GM18505 (cell line): Measurements from ENCODE around the gene TBC1D9.
A peak's percentile ranks its signal among the peaks of the same experiment; 100 is the strongest.

Source experiments
- ATAC-seq: cut with Tn5 transposase; IDR thresholded peaks from one replicate; pipeline ENCODE4 v1.9.1; 2021; ENCODE audit not compliant: unreplicated experiment
- POLR2A ChIP-seq: IDR thresholded peaks from 4 replicates; pipeline ENCODE4 v1.6.1; 2011; ENCODE audit warnings: borderline replicate concordance; ENCODE audit not compliant: insufficient read depth, insufficient read length; ENCODE audit errors: extremely low read depth

TBC1D9 gene

DNA sequence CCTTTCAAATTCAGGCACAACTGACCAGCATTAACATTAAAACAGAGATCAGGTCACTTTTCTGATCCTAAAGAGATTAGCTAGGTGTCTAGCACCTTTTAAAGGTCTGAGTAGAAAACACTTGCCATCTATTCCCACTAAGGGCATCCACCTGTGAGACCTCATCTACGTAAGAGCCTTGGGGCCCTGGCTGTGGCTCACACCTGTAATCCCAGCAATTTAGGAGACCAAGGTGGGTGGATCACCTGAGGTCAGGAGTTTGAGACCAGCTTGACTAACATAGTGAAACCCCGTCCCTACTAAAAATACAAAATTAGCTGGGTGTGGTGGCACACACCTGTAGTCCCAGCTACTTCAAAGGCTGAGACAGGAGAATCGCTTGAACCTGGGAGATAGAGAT is 11.8 kb downstream of the TBC1D9 start:
- no peak for TF ChIP-seq POLR2A
- no peak for ATAC-seq

DNA sequence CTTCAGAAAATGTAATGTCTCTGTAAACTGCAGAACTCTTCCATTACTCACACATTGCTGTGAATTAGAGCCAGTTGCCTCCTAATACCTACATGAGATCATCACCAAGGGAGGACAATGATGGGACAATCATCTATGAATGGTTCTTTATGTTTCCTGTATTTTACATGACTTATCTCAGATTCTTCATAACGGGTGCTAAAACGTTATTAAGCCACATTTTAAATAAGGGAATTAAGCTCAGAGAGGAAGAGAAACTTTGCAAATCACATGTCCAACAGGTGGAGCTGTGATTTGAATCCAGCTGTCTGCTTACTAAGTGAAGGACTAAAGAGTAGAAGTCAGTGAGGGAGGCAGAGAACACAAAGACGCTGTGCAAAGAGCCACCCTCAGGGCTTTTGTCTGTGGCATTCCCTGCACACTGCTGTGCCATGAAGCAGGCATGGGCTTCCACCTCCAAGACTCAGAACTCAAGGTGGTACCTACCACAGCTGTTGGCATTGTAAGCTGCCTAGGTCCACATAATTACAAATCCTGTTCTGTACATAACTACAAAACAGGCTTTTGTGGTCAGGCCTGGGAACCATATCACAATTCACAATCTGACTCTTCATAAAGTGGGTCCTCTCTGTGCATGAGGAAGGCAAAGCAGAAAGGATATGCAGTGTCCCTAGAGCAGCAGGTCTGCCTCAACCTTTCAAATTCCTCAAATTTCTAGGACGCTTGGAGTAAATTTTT is 12.8 kb downstream of the TBC1D9 start:
- ATAC-seq = peak; percentile 70
- TF ChIP-seq POLR2A = peak; percentile 42

DNA sequence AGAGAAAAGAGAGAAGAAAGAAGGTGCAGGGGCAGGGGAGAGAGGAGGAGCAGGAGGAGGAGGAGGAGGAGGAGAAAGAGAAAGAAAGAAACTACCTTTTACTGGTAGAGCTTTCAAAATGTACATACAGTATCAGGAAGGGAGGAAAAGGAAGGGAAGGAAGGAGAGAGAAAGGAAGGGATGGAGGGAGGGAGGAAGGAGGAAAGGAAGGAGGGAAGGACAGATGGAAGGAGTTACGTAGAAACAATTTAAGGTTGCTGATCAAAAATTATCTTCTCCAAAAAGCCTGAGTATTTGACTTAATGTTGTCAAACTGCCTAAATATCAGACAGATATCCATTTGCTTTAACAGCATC is 13.4 kb downstream of the TBC1D9 start:
- ATAC-seq = peak; percentile 26
- no peak for TF ChIP-seq POLR2A

DNA sequence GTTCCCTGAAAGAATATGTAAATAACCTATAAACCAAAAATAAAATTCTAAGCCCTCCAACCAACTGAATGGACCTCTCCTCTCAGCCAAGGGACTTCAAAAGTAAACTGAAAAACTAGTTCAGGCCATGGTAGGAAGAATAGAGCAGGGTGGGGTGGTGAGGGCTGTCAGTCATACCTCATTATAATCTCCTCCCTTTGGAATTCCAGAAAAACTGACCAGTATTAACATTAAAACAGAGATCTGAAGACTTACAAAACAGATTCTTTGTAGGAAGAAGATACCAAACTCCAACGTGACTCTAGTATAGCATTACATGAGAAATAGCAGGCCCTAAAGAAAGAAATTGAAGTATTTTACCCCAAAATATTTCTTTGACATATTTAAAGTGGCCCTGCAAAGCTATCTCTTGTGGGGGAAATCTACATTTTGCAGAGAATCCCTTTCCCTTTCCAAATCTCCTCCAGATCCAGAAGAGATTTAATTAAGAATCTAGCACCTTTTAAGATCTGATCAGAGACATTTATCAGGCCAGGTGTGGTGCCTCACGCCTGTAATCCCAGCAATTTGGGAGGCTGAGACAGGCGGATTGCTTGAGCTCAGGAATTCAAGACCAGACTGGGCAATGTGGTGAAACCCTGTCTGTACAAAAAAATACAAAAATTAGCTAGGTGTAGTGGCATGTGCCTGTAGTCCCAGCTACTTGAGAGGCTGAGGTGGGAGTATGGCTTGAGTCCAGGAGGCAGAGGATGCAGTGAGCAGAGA is 15.1 kb downstream of the TBC1D9 start:
- TF ChIP-seq POLR2A = no peak
- ATAC-seq = no peak

DNA sequence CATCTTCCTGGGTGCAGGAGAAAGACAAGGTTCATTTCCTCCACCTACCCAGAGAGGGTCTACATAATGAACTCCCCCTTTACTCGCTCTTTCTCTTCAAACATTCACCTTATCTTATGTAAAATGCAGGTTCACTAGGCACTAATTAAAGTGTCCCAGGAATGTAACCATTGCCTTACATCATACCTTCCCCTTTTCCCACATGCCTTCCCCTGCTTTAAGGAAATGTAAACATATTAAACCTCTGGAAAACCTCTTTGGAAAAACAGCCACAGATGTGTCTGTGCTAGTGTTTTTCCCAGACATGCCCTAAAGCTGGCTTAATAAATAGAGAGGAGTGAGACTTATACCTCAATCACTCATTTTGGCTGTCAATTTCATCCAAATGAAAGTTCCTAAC is 15.8 kb downstream of the TBC1D9 start:
- TF ChIP-seq POLR2A = no peak
- no peak for ATAC-seq

DNA sequence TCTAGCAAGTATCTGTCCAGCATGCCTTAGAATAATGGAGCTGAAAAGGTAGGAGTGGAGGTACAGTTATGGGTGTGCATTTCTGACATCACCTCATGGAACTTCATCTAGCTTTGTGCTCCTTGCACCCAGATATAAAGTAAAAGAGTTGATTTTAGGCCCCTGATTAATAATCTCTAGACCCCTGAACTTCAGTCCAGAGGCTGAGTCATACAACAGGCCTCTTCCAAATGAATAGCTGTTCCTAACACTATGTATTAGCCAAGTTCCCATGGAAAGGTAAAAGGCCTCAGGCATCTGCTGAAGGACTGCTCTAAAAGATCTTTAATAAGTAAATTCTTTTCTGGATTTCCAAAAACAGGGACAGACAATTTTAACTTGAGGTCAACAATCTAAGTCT is 16.2 kb downstream of the TBC1D9 start:
- ATAC-seq = no peak
- TF ChIP-seq POLR2A = no peak

DNA sequence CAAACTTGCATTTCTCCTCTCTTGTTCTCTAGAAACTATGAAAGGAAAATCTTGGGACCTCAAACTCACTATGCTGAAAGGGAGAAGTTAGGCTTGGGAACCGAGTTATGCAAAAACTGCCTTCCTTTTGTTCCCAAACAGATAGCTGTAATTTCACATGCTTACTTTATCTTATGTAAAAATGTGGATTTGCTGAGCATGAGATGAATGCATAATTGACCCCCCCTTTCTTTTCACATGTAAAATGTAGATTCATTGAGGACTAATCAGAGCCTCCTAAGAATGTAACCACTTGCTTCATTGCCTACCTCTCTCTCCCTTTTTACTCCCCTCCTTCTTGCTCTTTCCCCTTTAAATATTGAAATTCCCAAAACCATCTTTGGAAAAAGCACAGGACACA is 18.0 kb downstream of the TBC1D9 start:
- no peak for ATAC-seq
- no peak for TF ChIP-seq POLR2A

DNA sequence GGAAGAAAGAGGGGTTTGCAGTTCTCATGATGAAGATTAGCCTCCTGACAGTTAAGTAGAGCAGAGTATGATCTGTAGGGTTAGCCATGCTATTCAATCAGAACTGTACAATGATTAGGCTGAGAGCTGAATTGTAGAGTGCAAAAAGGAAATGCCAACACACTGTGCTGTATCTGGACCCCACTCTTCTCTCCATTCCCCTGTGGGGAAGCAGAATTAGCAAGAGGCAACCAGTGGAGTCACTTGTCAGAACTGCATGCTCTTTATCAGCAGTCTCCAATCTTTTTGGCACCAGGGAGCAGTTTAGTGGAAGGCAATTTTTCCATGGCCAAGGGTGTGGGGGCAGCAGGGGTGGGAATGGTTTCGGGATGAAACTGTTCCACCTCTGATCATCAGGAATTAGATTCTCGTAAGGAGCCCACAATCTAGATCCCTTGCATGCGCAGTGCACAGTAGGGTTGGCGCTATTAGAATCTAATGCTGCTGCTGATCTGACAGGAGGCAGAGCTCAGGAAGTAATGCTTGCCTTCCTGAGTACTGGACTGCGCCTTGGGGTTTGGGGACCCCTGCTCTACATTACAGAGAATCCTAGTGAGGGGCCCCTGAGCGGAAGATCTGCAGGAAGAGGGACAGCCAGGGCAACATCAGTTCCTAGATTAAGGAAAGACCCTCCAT is 19.4 kb downstream of the TBC1D9 start:
- no peak for TF ChIP-seq POLR2A
- ATAC-seq = no peak

DNA sequence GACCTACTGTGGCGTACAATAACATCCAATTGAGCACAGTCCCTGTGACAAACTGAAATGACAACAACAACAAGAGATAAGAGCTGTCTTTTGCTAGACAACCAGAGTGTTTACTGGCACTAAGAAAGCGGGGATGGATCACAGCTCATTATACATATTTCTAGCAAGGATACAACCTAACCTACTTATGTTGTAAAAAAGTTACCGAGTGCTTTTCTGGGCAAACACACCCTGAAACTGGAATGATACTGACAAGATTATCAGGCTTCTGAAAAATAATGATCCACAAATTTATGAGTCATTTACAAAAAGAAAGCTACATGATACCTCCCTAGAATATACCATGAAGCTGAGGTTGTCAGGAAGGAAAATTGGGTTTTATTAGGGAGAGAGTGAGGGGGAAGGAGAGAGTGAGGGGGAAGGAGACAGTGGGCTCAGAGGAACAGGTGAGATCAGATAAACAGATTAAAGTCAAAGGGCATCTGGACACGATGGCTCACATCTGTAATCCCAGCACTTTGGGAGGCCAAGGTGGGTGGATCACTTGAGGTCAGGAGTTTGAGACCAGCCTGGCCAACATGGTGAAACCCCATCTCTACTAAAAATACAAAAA is 20.3 kb downstream of the TBC1D9 start:
- TF ChIP-seq POLR2A = no peak
- no peak for ATAC-seq

DNA sequence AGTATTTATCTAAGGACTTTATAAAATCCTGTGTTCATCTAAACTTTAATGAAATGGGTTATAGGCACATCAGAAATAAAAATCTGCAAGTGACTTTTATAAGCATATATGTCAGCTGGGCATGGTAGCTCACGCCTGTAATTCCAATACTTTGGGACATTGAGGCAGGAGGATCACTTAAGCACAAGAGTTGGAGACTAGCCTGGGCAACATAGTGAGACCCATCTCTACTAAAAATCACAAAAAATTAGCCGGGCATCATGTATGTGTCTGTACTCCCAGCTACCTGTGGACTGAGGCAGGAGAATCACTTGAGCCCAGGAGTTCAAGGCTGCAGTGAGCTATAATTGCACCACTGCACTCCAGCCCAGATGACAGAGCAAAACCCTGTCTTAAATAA is 20.9 kb downstream of the TBC1D9 start:
- TF ChIP-seq POLR2A = no peak
- ATAC-seq = no peak

DNA sequence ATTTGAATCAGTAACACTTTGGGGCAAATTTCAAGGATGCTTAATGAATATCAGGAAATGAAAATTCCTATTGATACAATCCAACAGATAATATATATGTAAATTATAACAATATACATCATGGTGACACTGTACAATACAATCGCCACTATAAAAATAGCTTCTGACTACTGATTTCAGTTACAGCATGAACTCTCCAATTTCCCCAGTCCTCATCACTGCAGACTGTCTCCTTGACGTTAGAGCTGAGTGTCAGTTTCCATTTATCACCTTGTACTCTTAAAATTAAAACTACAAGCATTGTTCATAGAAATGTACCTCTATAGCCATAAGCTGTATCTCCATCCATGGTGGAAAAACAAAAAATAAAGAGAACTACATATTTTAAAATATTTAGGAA is 23.4 kb downstream of the TBC1D9 start:
- ATAC-seq = no peak
- no peak for TF ChIP-seq POLR2A

DNA sequence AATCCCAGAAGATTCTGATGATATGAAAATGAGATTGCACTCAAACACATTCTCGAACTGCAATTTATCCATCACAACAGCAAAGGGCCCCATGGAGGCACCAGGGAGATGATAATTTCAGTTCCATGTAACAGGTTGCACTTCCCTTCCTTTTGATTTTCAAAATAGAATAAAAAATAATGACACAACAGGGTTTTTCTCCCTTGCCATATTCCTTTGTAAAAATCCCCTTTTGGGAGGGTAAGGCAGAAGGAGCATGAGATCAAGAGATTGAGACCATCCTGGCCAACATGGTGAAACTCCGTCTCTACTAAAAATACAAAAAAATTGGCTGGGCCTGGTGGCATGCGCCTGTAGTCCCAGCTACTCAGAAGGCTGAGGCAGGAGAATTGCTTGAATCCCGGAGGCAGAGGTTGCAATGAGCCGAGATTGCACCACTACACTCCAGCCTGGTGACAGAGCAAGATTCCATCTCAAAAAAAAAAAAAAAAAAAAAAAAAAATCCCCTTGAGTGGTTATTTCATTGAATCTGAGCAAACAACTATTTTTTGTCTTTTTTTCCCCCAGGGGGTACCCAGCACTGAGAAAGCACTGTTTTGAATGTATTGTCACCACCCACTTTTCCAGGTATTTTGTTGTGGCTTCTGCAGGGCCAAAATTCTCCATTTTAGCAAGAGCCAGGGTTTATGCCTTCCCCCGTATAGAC is 26.7 kb downstream of the TBC1D9 start:
- no peak for TF ChIP-seq POLR2A
- ATAC-seq = no peak

DNA sequence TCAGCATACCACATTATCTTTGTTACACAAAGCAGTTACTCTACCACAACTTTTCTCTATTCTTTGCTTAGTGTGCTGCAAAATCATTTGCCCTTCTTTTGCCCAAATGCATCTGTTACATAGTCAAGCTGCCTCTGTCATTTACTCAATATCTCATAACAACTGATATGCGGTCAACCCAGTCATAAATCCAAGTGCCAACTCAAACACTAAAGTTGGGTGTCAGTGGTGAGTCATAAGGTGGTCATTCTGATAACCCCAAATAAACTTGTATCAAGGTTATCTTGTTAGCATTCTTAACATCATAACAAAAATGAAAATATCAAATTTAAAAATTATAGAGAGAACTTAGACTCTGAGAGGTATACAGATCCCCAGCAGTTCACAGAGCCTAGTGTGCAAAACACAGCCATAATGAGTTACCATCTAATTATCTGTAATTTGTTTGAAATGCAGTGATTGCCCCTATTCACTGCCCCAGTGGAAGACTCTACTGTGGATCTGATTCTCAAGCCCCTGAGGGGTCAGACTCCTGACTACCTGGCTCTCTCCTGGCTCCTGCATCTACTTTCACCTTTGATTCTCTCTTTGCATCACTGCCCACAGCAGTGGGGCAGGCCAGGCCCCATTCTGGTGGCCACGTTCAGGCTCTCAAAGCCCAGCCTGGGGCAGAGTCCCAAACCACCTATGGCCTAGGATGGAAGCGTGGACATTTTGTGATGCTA is 29.2 kb downstream of the TBC1D9 start:
- ATAC-seq = no peak
- no peak for TF ChIP-seq POLR2A

DNA sequence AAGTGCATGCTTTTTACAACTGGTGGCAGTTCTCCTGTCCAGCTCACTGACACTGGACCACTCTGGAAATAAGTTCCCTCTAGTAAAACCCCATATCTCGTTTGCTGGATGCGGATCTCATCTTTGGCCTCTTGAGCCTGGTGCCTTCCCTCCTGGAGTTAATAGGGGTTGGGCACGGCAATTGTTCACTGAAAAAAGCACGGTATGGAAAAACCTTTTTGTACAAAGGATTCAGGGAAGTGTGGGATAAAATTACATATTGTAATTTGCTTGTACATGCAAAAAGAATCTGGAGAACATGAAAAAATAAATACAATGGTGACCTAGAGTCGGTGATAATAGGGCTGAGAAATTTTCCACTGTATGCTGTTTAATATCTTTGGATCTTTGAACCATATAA is 30.6 kb downstream of the TBC1D9 start:
- no peak for TF ChIP-seq POLR2A
- no peak for ATAC-seq
